OCI-LY1 (cell line): ENCODE data around the gene RSPRY1.

Experiments used
- H2AFZ ChIP-seq: fragments of 200-600 bp; sonication (generic), shearing (Covaris generic); 2 replicates; pipeline ENCODE4 v1.6.0; 2014; ENCODE audit warnings: antibody characterized with exemption, mild to moderate bottlenecking, low read length
- H3F3A ChIP-seq: fragments of 200-600 bp; sonication (generic), shearing (Covaris generic); 2 replicates; pipeline ENCODE4 v1.6.0; 2014; ENCODE audit warnings: mild to moderate bottlenecking, antibody characterized with exemption, low read length, moderate library complexity; ENCODE audit not compliant: insufficient read depth
- H3K27ac ChIP-seq: fragments of 200-600 bp; sonication (generic); 2 replicates; pipeline ENCODE4 v1.5.1; 2014; ENCODE audit warnings: low read length, mixed run types, mild to moderate bottlenecking, low read depth; ENCODE audit not compliant: poor library complexity, severe bottlenecking
- H3K27me3 ChIP-seq: fragments of 200-600 bp; sonication (generic); 2 replicates; pipeline ENCODE4 v1.6.0; 2014; ENCODE audit warnings: antibody characterized with exemption, mild to moderate bottlenecking, low read length, moderate library complexity; ENCODE audit not compliant: insufficient read depth
- H3K36me3 ChIP-seq: fragments of 200-600 bp; sonication (generic); 2 replicates; pipeline ENCODE4 v1.6.1; 2014; ENCODE audit warnings: mild to moderate bottlenecking, antibody characterized with exemption, low read length, moderate library complexity, mixed read lengths; ENCODE audit not compliant: insufficient read depth
- H3K4me1 ChIP-seq: fragments of 200-600 bp; sonication (generic); 2 replicates; pipeline ENCODE4 v1.5.1; 2014; ENCODE audit warnings: mild to moderate bottlenecking, low read length, moderate library complexity; ENCODE audit not compliant: insufficient read depth, severe bottlenecking
- H3K4me2 ChIP-seq: fragments of 200-600 bp; sonication (generic), shearing (Covaris generic); 2 replicates; pipeline ENCODE4 v1.6.1; 2014; ENCODE audit warnings: low read length
- H3K4me3 ChIP-seq: fragments of 200-600 bp; sonication (generic); 2 replicates; pipeline ENCODE4 v1.5.1; 2014; ENCODE audit warnings: low read length, low read depth, mild to moderate bottlenecking, mixed read lengths; ENCODE audit not compliant: poor library complexity, severe bottlenecking
- H3K79me2 ChIP-seq: fragments of 200-600 bp; shearing (Covaris generic); 2 replicates; pipeline ENCODE4 v1.6.1; 2016; ENCODE audit warnings: mixed run types, low read length, mixed read lengths; ENCODE audit not compliant: insufficient read depth
- H3K9ac ChIP-seq: fragments of 200-600 bp; sonication (generic), shearing (Covaris generic); 2 replicates; pipeline ENCODE4 v1.6.1; 2014; ENCODE audit warnings: mild to moderate bottlenecking, low read length, mixed read lengths
- H3K9me2 ChIP-seq: fragments of 200-600 bp; sonication (generic), shearing (Covaris generic); 2 replicates; pipeline ENCODE4 v1.6.1; 2014; ENCODE audit warnings: low read depth, mild to moderate bottlenecking, low read length, mixed read lengths
- H3K9me3 ChIP-seq: fragments of 200-600 bp; shearing (Covaris generic); 2 replicates; pipeline ENCODE4 v1.6.1; 2014; ENCODE audit warnings: low read length, mixed read lengths
- H4K20me1 ChIP-seq: fragments of 200-600 bp; sonication (generic), shearing (Covaris generic); 2 replicates; pipeline ENCODE4 v1.6.0; 2016; ENCODE audit warnings: mild to moderate bottlenecking, low read length; ENCODE audit not compliant: insufficient read depth
- CTCF ChIP-seq: fragments of 200-600 bp; sonication (generic), shearing (Covaris generic); IDR thresholded peaks from 2 replicates; pipeline ENCODE4 v1.5.1; 2017; ENCODE audit warnings: mild to moderate bottlenecking, antibody characterized with exemption, low read length, moderate library complexity, mixed read lengths
- EZH2 ChIP-seq: fragments of 200-600 bp; sonication (generic), shearing (Covaris generic); IDR thresholded peaks from 2 replicates; pipeline ENCODE4 v1.8.0; 2017; ENCODE audit warnings: borderline replicate concordance, mixed run types, mild to moderate bottlenecking, antibody characterized with exemption, low read length, moderate library complexity, mixed read lengths

Gene RSPRY1

GRCh38 chr16:57264381-57264780, 78.3 kb downstream of the RSPRY1 start:
- no peaks in the 10 kb centered on the region for H4K20me1 ChIP-seq
- H2AFZ ChIP-seq: no peak overlapping the region
- TF ChIP-seq EZH2 (no peak), CTCF (no peak)
- peaks cover 27% of the 10 kb centered on the region for H3K4me1 ChIP-seq
- no peak overlapping the region for H3K4me3 ChIP-seq
- no peaks in the 10 kb centered on the region for H3F3A ChIP-seq
- H3K79me2 ChIP-seq: no peaks in the 10 kb centered on the region
- no peaks in the 10 kb centered on the region for H3K9me3 ChIP-seq
- H3K36me3 ChIP-seq: no peaks in the 10 kb centered on the region
- no peak overlapping the region for H3K9ac ChIP-seq
- H3K27ac ChIP-seq: no peak overlapping the region
- no peaks in the 10 kb centered on the region for H3K9me2 ChIP-seq
- no peak overlapping the region for H3K4me2 ChIP-seq
- no peaks in the 10 kb centered on the region for H3K27me3 ChIP-seq

DNA sequence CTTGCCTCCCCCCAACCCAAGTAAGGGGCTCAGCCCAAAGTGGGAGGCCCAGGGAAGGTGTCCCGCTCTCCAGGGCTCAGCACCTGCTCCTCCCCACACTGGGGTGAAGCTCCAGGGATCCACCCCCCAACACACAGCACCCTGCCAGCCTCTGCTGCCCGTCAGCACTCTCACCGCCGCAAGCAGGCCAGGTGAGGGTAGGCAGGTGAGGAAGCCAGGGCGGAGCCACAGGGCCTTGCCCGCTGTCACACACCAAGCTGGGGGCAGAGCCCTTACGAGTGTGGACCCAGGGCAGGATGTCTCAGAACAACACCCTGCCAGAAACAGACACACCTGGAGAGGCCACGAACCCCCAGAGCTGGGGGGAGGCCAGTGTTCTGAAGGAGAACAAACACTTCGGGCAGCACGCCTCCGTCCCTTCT, 78.8 kb downstream of the RSPRY1 start:
- H3F3A ChIP-seq: no peaks in the 10 kb centered on the region
- H2AFZ ChIP-seq: no peak overlapping the region
- no peaks in the 10 kb centered on the region for H3K36me3 ChIP-seq
- no peaks in the 10 kb centered on the region for H3K9me2 ChIP-seq
- H3K79me2 ChIP-seq: no peaks in the 10 kb centered on the region
- H3K9me3 ChIP-seq: no peaks in the 10 kb centered on the region
- no peaks in the 10 kb centered on the region for H4K20me1 ChIP-seq
- no peak overlapping the region for H3K27ac ChIP-seq
- no peak overlapping the region for H3K4me3 ChIP-seq
- no peaks in the 10 kb centered on the region for H3K27me3 ChIP-seq
- no peak overlapping the region for H3K4me2 ChIP-seq
- H3K9ac ChIP-seq: no peak overlapping the region
- TF ChIP-seq CTCF (no peak), EZH2 (no peak)
- H3K4me1 ChIP-seq: peaks cover 22% of the 10 kb centered on the region

GRCh38 chr16:57265850-57266530, 79.9 kb downstream of the RSPRY1 start:
- no peaks in the 10 kb centered on the region for H3K9me3 ChIP-seq
- no peak overlapping the region for H3K4me2 ChIP-seq
- no peak for TF ChIP-seq CTCF
- no peak for TF ChIP-seq EZH2
- no peaks in the 10 kb centered on the region for H3K9me2 ChIP-seq
- H3K36me3 ChIP-seq: no peaks in the 10 kb centered on the region
- peaks cover 13% of the 10 kb centered on the region for H3K4me1 ChIP-seq
- no peaks in the 10 kb centered on the region for H3K79me2 ChIP-seq
- H3F3A ChIP-seq: no peaks in the 10 kb centered on the region
- H3K27ac ChIP-seq: no peak overlapping the region
- no peak overlapping the region for H3K4me3 ChIP-seq
- no peak overlapping the region for H2AFZ ChIP-seq
- no peaks in the 10 kb centered on the region for H3K27me3 ChIP-seq
- H4K20me1 ChIP-seq: no peaks in the 10 kb centered on the region
- no peak overlapping the region for H3K9ac ChIP-seq
